ENCODE results near the gene C1QL1. TPM values are rescaled to one million over a fixed set of nuclear protein-coding genes. Genes with fewer than 3 reads are reported as not detected.

Gene C1QL1
- total RNA-seq, 1 experiment from 2014 or later: 3.5 TPM

DNA sequence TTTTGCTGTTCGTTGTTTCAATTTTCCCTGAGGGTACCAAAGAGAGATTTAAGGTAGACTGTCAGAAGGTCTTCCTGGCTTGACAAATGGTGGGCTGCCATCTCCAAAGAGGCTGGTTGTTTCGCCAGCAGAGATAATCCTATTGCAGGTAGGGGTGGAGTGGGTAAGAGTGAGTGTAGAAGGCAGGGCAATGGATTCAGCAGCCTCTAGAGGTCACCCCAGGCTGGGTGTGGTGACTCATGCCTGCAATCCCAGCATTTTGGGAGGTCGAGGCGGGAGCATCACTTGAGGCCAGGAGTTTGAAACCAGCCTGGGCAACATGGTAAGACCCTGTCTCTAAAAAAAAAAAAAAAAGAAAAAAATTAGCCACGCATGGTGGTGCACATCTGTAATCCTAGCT, 48.7 kb upstream of the C1QL1 start:
- ATAC-seq (peak; percentile 64), DNase-seq (ENCODE audit: low read depth, low spot score) (no peak)
- RAD21 ChIA-PET (ENCODE audit: low non-redundant PET in 1 of 2, low total read pairs in 2 of 2, uncharacterized antibody in 2 of 2, unreplicated experiment in 2 of 2): no interaction called here
- Histone ChIP-seq H4K20me1 (ENCODE audit: insufficient read depth) (no peaks in the 10 kb centered on the region), H3K9me3 (ENCODE audit: control insufficient read depth in 1 of 2, insufficient read depth in 1 of 2, low read depth in 1 of 2, low read length in 2 of 2) (no peaks in the 10 kb centered on the region), H3K9ac (ENCODE audit: low read length) (no peak overlapping the region), H2AFZ (ENCODE audit: low read depth, low read length, poor library complexity, severe bottlenecking) (no peak overlapping the region), H3K9me2 (ENCODE audit: insufficient read depth) (no peaks in the 10 kb centered on the region), H3K27me3 (ENCODE audit: insufficient read depth, low read length) (no peaks in the 10 kb centered on the region), H3K4me2 (ENCODE audit: low read length) (no peak overlapping the region), H3K27ac (ENCODE audit: low read depth, low read length) (no peak overlapping the region), H3K4me1 (ENCODE audit: control insufficient read depth in 1 of 2, insufficient read depth in 2 of 2, low read length in 2 of 2) (peaks cover 11 to 28% of the 10 kb centered on the region in 2 experiments; a peak in 3 of 4 replicates), H3K4me3 (replicated peaks in 1 of 2; ENCODE audit: low read depth in 1 of 2, low read length in 2 of 2) (no peak overlapping the region), H3K36me3 (ENCODE audit: control insufficient read depth in 1 of 2, insufficient read depth in 2 of 2, low read length in 2 of 2) (no peaks in the 10 kb centered on the region), H3K79me2 (ENCODE audit: insufficient read depth, low read length) (no peaks in the 10 kb centered on the region)
- TF ChIP-seq SIN3A (IDR thresholded peaks at IDR 0.05; ENCODE audit: low read depth): no peak
- no peak for TF ChIP-seq POLR2AphosphoS5 (IDR thresholded peaks at IDR 0.05; ENCODE audit: low read depth, low read length)
- TF ChIP-seq, protein P1, sequence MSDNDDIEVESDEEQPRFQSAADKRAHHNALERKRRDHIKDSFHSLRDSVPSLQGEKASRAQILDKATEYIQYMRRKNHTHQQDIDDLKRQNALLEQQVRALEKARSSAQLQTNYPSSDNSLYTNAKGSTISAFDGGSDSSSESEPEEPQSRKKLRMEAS (IDR thresholded peaks at IDR 0.05): 0 out of 2 replicates have a peak, but pooled peaks have one; percentile 27
- no peak for TF ChIP-seq POLR2A (IDR thresholded peaks at IDR 0.05; ENCODE audit: borderline replicate concordance, extremely low read depth, insufficient read depth, insufficient read length)
- no peak for TF ChIP-seq EZH2phosphoT487 (IDR thresholded peaks at IDR 0.05; ENCODE audit: borderline replicate concordance)
- TF ChIP-seq, protein P2, sequence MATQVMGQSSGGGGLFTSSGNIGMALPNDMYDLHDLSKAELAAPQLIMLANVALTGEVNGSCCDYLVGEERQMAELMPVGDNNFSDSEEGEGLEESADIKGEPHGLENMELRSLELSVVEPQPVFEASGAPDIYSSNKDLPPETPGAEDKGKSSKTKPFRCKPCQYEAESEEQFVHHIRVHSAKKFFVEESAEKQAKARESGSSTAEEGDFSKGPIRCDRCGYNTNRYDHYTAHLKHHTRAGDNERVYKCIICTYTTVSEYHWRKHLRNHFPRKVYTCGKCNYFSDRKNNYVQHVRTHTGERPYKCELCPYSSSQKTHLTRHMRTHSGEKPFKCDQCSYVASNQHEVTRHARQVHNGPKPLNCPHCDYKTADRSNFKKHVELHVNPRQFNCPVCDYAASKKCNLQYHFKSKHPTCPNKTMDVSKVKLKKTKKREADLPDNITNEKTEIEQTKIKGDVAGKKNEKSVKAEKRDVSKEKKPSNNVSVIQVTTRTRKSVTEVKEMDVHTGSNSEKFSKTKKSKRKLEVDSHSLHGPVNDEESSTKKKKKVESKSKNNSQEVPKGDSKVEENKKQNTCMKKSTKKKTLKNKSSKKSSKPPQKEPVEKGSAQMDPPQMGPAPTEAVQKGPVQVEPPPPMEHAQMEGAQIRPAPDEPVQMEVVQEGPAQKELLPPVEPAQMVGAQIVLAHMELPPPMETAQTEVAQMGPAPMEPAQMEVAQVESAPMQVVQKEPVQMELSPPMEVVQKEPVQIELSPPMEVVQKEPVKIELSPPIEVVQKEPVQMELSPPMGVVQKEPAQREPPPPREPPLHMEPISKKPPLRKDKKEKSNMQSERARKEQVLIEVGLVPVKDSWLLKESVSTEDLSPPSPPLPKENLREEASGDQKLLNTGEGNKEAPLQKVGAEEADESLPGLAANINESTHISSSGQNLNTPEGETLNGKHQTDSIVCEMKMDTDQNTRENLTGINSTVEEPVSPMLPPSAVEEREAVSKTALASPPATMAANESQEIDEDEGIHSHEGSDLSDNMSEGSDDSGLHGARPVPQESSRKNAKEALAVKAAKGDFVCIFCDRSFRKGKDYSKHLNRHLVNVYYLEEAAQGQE (IDR thresholded peaks at IDR 0.05; ENCODE audit: low read depth): no peak
- TF ChIP-seq SRF (IDR thresholded peaks at IDR 0.05; ENCODE audit: low read depth): no peak
- TF ChIP-seq RAD21 (IDR thresholded peaks at IDR 0.05; ENCODE audit: low read depth): peak; percentile 46
- TF ChIP-seq JUND (IDR thresholded peaks at IDR 0.05): peak; percentile 38; the same call in 1 of the 2 replicates
- TF ChIP-seq, protein P3, sequence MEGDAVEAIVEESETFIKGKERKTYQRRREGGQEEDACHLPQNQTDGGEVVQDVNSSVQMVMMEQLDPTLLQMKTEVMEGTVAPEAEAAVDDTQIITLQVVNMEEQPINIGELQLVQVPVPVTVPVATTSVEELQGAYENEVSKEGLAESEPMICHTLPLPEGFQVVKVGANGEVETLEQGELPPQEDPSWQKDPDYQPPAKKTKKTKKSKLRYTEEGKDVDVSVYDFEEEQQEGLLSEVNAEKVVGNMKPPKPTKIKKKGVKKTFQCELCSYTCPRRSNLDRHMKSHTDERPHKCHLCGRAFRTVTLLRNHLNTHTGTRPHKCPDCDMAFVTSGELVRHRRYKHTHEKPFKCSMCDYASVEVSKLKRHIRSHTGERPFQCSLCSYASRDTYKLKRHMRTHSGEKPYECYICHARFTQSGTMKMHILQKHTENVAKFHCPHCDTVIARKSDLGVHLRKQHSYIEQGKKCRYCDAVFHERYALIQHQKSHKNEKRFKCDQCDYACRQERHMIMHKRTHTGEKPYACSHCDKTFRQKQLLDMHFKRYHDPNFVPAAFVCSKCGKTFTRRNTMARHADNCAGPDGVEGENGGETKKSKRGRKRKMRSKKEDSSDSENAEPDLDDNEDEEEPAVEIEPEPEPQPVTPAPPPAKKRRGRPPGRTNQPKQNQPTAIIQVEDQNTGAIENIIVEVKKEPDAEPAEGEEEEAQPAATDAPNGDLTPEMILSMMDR (IDR thresholded peaks at IDR 0.05 in 2 of 3, conservative IDR thresholded peaks at IDR 0.05 in 1 of 3; ENCODE audit: borderline replicate concordance in 1 of 3, insufficient read depth in 1 of 3, low read depth in 2 of 3, low read length in 2 of 3): peak; percentile 26 to 54 (median 46); a peak in 5 of 6 replicates
- no peak for TF ChIP-seq CBX3 (IDR thresholded peaks at IDR 0.05; ENCODE audit: low read depth)
- TF ChIP-seq EZH2 (IDR thresholded peaks at IDR 0.05): no peak
- no peak for TF ChIP-seq EGR1 (IDR thresholded peaks at IDR 0.05; ENCODE audit: low read depth)
- intact Hi-C loops (cut with micrococcal nuclease): no loop called here
- POLR2A ChIA-PET: interaction anchor here (0.7 kb wide), 1 partner anchor 97 kb away, joined by 3 read pairs; no protein-coding TSS in a partner anchor
- BruUV-seq (replicated peaks): no TSS peak
- CTCF ChIA-PET: interaction anchor here (0.6 to 1.9 kb wide), 6 partner anchors 33 to 241 kb away, joined by 3 to 5 read pairs (median 3); partner anchors contain the start of gene ACBD4
